Erythroblast (primary cell): ENCODE data around the gene ELMO3.

Source experiments
- DNase-seq, 2 experiments: peaks; one replicate each; lab custom pipeline; 2025; lab: John Stamatoyannopoulos, UW
- GATA1 ChIP-seq: IDR thresholded peaks from 2 replicates; pipeline ENCODE4 v1.6.1; 2011; ENCODE audit warnings: low read depth, mild to moderate bottlenecking, control low read depth, low read length, moderate library complexity
- POLR2A ChIP-seq: IDR thresholded peaks from 2 replicates; pipeline ENCODE4 v1.6.1; 2011; ENCODE audit warnings: mild to moderate bottlenecking, low read length

ELMO3 gene

GRCh38 chr16:67199011-67199807 lies at the start of gene ELMO3:
Gene ELMO3, plus strand, starts transcription at chr16:67199131. Its CDS starts 196 bp downstream, at chr16:67199327.
- no peak for DNase-seq
- TF ChIP-seq POLR2A (no peak), GATA1 (no peak)

GRCh38 chr16:67149276-67150046 lies 49.5 kb upstream of the ELMO3 start:
- DNase-seq = no peak
- TF ChIP-seq POLR2A (no peak), GATA1 (no peak)

- TF ChIP-seq GATA1 (no peak), POLR2A (no peak)
- peak; percentile 64 to 69 for DNase-seq
Measured at GRCh38 chr16:67150047-67150832, 48.7 kb upstream of the ELMO3 start.

- peak in 1 of 2 experiments; percentile 35 for DNase-seq
- TF ChIP-seq GATA1 = no peak
- TF ChIP-seq POLR2A = no peak
Measured at GRCh38 chr16:67150833-67151396, 48.0 kb upstream of the ELMO3 start, which contains the start of gene B3GNT9. Gene B3GNT9, minus strand, starts transcription at chr16:67150998. Its CDS starts 513 bp downstream, at chr16:67150485.

DNA sequence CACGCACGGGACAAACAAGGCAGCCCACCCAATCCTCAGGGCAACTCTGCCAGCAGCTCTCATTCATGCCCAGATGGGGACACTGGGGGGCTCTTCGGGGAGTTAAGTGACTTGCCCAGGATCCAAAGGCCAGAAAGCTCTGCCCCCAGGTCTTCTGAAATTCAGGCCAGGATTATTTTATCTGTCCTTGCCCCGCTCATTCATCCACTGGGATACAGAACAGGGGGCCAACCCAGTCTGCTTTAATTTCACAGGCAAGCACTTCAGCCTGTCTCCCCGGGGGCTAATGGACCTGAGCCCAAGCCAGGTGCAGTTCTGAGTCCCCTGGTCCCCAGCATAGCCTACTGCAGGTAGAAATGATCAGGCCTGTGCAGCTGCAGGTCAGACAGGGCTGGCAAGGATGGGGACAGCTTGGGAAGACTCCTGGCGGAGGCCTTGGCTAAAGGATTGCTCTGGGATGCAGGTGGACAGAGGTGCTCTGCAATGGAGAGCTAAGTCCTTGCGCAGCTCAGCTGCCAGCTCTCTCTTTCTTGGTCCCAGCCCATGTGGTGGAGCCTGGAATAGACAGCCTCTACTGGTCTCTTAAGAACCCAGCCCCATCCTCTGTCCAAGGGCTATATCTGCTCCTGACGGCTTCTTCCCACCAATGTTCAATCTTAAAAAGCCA lies 47.4 kb upstream of the ELMO3 start:
- DNase-seq = peak in 1 of 2 experiments; percentile 19
- TF ChIP-seq GATA1 (no peak), POLR2A (no peak)

- no peak for TF ChIP-seq GATA1
- TF ChIP-seq POLR2A = no peak
- DNase-seq = no peak
Measured at GRCh38 chr16:67154578-67155294, 44.2 kb upstream of the ELMO3 start.

- TF ChIP-seq GATA1 (no peak), POLR2A (no peak)
- DNase-seq = peak; percentile 80 to 89
Measured at GRCh38 chr16:67155295-67156142, 43.4 kb upstream of the ELMO3 start.

GRCh38 chr16:67156143-67156844 lies 42.6 kb upstream of the ELMO3 start:
- no peak for TF ChIP-seq POLR2A
- TF ChIP-seq GATA1 = no peak
- DNase-seq = no peak

DNA sequence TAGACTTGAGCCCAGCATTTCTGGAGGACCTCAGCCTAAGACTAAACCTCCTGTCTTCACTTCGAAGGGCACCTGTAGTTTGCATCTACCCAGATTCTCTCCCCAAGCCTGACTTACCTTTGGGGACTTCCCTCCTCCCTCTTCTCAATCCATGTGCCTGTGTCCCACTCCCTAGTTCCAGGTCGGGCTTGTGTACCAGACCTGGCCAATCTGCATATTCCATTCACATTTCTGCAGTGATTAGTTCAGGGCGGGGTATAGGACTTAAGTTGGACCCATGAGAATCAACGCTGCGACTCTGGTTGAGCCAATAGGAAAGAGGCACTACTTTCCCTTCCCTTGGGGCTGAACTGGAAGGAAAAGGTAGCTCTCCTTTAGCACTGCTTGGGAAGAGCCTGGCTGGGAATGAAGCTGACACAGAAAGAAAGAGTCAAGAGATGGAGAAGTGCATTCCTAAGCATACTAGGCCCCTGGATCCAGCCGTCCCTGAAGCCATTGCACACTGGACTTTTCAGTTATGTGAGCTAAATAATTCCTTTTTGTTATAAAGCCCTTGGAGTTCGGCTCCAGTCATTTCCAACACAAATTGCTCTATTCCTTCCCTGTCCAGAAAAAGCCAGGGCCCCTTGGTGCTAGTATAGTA lies 41.7 kb upstream of the ELMO3 start:
- DNase-seq = no peak
- TF ChIP-seq GATA1 (no peak), POLR2A (no peak)

- TF ChIP-seq POLR2A (no peak), GATA1 (no peak)
- DNase-seq = no peak
Measured at GRCh38 chr16:67157892-67158635, 40.9 kb upstream of the ELMO3 start.
